HG03558 (cell line): ENCODE data around the gene MAU2.

ENCODE experiments used
- ATAC-seq: cut with Tn5 transposase; IDR thresholded peaks from one replicate; pipeline ENCODE4 v1.9.1; 2021; ENCODE audit warnings: moderate number of reproducible peaks; ENCODE audit not compliant: unreplicated experiment; ENCODE audit errors: extremely low read depth

The MAU2 gene

GRCh38 chr19:19305066-19305465 lies 15.6 kb upstream of the MAU2 start:
- no peak for ATAC-seq

GRCh38 chr19:19305696-19306095 lies 14.9 kb upstream of the MAU2 start:
- ATAC-seq = no peak

GRCh38 chr19:19306191-19306590 lies 14.4 kb upstream of the MAU2 start:
- ATAC-seq = no peak

GRCh38 chr19:19308373-19308772 lies 12.3 kb upstream of the MAU2 start:
- no peak for ATAC-seq

DNA sequence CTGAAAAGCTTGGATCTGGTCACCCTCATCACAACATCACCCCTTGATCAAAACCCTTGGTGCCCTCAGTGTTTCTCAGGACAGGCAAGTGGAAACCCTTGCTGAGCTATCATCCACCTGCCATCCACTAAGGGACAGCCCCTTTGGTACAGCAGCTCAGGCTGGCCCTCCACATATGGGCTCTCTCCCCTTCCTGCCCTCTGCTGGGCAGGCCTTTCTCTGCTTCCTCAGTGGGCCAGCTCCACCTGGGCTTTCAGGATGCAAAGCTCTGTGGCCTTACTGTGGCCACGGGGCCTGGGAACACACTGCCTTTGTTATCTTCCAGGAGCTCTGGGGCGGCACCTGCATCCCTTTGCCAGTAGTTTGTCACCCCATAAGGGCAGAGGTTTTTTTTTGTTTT lies 5.2 kb upstream of the MAU2 start:
- ATAC-seq = no peak

- ATAC-seq = no peak
These were observed 4.5 kb upstream of the MAU2 start for GRCh38 chr19:19316082-19316481.

- ATAC-seq = no peak
These were observed 783 bp upstream of the MAU2 start for GRCh38 chr19:19319732-19320360.

GRCh38 chr19:19321141-19321577 lies 530 bp downstream of the MAU2 start:
- no peak for ATAC-seq

DNA sequence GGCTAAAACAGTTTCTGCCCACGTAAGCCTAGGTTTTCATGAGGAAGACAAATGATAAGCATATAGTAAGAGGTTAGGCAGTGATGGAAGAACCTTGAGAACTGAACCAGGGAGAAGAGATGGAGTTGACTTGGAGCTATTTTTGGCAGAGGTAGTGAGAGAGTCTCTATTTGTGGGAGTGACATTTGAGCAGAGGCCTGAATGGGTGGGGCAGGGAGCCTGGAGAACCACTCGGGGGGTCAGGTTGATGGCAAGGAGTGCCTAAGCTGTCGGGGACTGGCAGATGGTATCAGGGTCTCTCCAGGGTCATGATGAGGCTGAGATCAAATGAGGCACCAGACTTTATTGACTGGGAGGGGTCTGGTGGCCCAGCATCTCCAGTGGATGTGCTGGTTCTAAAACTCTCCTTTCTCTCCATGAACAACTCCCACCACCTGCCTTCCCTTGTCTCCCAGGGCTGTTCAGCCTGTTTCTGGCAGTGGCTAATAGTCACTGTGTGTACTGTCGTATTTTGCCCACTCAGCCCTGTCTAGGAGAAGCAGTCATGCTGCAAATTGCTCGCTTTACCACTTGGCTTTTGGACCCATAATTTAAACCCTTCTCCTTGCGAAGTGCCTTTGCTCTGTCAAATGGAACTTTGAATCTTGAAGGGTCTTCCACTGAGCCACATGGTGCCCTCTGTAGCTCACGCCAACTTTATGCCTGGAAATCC lies 3.6 kb downstream of the MAU2 start:
- ATAC-seq = no peak

GRCh38 chr19:19327672-19328071 lies 7.0 kb downstream of the MAU2 start:
- no peak for ATAC-seq

DNA sequence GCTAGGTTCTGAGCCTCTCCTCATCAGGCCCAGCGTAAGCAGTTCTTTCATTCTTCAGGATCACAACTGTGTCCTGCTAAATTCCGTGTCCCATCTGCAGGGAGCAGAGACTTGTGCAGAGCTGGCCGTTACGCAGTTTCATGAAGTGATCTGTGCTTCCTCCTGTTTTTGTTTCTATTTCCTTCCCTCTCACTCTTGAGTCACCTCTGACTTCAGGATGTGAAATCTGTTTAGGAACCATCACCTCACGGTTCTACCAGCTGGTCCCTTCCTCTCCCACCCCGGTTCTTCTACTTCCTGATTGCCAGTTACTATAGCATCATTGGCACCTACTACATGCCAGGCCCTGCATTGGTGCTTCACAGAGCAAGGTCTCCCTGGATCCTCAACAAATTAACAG lies 8.5 kb downstream of the MAU2 start:
- no peak for ATAC-seq

DNA sequence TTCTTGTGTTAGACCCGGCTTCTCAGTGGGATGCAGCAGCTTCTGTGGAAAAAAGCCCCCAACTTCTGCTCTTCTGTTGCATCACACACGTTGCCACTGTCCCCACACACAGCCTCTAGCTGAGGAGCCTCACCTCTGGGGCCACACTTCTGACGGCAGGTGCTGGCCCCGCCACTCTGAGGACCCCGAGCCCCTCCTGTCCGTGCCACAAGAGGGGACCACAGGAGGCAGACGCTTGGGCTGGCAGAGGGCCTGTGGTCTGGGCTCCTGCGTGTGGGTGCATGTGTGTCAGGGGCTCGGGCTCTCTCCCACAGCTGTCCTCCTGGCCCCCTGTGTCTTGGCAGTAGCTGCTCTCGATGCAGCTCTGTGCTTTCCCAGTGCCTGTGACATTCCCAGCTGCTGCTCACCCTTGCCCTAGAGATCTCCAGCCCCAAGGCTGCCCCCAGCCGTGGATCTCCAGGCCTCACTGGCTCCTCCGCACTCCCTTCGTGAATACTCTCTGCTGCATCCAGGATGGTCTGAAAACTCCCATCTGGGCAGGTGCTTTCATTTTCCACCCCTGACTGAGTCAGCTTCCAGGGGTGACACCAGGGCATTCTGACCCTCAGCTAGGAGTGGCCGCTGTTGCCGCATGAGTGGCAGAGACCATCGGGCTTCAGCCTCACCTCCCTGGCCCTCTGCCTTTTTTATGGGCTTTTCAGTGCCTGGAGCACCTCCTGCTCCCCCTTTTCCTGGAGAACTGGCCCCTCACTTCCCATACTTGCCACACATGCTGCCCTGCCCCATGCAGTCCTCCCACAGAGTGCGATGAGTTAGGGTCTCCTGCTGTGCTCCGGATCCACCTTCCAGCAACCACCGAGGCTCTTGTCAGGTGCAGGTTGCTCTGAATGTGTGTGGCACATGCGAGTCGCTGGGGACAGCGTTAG lies 13.7 kb downstream of the MAU2 start:
- no peak for ATAC-seq

GRCh38 chr19:19334989-19335344 lies 14.3 kb downstream of the MAU2 start:
- no peak for ATAC-seq

DNA sequence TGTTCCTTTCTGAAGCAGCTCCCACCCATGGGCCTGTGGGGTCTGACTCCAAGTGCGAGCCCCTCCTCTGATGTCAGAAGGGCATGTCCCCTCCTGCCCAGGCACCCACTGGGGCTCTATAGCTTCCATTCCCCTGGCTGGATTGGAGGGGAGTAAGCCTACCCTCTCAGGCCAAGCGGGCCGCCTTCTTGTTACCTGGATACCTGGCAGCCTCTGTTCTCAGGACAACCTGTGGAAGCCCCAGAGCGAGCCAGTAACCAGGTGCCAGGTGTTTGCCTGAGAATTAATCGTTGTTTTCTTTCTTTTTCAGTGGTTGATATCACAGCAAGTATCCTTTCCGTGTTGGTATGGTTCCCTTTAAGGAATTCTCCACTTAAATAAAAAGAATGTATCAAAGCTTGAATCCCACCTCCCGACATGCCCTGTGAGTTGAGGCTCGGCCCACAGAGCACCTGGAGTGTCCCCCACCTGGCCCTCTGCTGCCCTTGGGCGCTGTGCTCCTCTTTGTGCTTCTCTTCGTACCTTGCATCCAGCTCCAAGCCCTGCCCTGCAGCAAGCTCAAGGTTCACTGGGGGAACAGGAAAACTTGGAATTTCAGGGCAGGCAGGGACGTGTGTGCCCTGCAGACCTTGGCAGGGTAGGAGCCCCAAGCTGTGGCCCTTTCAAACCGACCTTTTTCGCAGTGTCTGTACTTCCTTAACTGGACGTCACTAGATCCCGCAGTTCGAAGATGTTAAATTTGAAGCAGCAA lies 15.0 kb downstream of the MAU2 start:
- no peak for ATAC-seq

GRCh38 chr19:19336597-19336996 lies 16.0 kb downstream of the MAU2 start:
- no peak for ATAC-seq

GRCh38 chr19:19337120-19337519 lies 16.5 kb downstream of the MAU2 start:
- ATAC-seq = no peak

DNA sequence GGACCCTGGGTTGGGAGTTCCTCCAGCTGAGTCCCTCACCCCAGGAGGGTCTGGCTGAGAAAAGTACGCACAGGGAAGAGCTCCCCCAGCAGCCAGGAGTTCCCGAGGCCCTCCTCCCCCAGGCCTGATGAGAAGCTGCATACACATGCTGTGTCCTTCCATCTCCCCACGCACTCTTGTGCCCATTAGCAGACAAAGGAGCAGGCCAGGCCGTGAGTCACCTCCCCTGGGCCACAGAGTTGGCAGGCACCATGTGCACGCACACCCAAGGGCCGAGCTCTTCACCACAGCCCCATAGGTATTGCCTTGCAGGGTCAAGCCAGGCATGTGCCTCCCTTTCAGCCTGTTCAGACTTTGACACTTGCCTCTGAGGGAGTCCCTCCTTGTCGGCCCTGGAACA lies 17.5 kb downstream of the MAU2 start:
- no peak for ATAC-seq

GRCh38 chr19:19341026-19341425 lies 20.4 kb downstream of the MAU2 start:
- ATAC-seq = no peak

DNA sequence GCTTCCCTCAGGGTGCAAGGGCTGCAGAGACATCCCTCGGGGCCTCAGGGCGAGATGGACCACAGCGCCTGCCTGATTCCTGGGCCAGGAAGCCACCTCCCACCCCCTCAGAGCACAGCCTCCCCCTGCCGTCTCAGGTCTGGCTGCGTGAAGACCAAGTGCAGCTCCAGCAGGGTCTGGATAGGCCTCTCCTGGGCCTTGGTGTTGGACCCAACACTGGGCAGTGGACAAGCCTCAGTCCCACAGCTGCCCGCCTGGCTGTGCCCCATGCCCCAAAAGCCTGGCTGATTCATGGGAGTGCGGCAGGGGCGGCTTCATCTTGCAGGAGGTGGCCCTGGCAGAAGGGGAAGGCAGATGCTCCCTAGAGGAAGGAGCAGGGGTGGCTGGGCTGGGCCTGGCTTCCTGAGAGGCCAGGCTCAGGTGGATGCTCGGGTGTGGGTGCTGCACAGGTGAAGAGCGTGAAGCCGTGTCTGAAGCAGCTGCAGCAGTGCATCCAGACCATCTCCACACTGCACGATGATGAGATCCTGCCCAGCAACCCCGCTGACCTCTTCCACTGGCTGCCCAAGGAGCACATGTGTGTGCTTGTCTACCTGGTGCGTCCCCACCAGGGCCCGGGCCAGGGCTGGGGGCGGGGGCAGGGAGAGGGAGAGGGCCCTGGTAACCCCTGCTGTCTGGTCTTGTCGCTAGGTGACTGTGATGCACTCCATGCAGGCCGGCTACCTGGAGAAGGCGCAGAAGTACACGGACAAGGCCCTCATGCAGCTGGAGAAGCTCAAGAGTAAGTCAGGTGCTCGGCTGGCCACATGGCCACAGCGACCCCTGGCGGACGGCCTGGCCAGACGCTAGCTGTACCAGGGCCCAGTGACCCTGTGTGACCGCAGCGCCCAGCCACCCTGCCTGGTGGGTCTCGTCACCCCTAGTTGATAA lies 21.7 kb downstream of the MAU2 start:
- ATAC-seq = no peak

- no peak for ATAC-seq
These were observed 22.4 kb downstream of the MAU2 start for GRCh38 chr19:19343016-19343362.
